Left kidney (tissue), 2 donors: ENCODE measurements around the gene PRKN. TPM values are rescaled to one million over a fixed set of nuclear protein-coding genes. Genes with fewer than 3 reads are reported as not detected.

ENCODE experiments used
- DNase-seq: peaks from one replicate; pipeline ENCODE4 v3.0.0-alpha.2; 2013
- polyA plus RNA-seq: library from polyadenylated mRNA; unstranded; fragments of 120-200 nt; gene quantifications from one replicate; pipeline ENCODE4 v1.2.1, GENCODE V29; 2013; ENCODE audit not compliant: insufficient read length

Gene PRKN
- polyA plus RNA-seq, 1 donor: 7.7 TPM

- DNase-seq: no peak
These were observed 1423.8 kb downstream of the PRKN start for GRCh38 chr6:161303628-161304340.

GRCh38 chr6:161302949-161303348 is 1424.6 kb downstream of the PRKN start:
- DNase-seq: no peak

GRCh38 chr6:161301338-161301737 is 1426.2 kb downstream of the PRKN start:
- DNase-seq: no peak

GRCh38 chr6:161300823-161301222 is 1426.7 kb downstream of the PRKN start:
- no peak for DNase-seq

- DNase-seq: no peak
These were observed 1427.8 kb downstream of the PRKN start for GRCh38 chr6:161299726-161300125.

Other genes starting within 250 kb of the PRKN start
- 20.2 TPM for gene PACRG, start 208 bp upstream of the PRKN start, polyA plus RNA-seq